Activated CD4-positive, CD25-positive, alpha-beta regulatory T cell treated with anti-CD3 and anti-CD28 coated beads, Interleukin-2, amount 50 U/mL, for 72 hours (primary cell): Measurements from ENCODE around the gene FBXL5.
"Not testable (repeated sequence)": the region's sequence is repeated elsewhere in the genome, so short reads cannot be mapped to it uniquely, and the experiment has no call there.

Source experiments
- DNase-seq: peaks from one replicate; pipeline ENCODE4 v3.0.0; 2021

FBXL5 gene

DNA sequence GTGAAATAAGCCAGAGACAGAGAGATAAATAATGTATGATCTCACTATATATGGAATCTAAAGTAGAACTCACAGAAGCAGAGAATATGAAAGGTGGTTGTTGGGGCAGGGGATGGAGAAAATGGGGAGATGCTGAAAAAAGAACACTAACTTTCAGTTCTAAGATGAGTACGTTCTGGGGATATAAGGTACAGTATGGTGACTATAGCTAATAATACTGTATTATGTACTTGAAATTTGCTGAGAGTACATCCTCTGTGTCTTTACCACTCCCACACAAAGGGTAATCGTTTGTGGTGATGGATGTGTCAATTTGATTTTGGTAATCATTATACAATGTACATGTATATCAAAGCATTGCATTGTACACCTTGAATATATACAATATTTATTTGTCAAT, 6.6 kb downstream of the FBXL5 start:
- no peak for DNase-seq

DNA sequence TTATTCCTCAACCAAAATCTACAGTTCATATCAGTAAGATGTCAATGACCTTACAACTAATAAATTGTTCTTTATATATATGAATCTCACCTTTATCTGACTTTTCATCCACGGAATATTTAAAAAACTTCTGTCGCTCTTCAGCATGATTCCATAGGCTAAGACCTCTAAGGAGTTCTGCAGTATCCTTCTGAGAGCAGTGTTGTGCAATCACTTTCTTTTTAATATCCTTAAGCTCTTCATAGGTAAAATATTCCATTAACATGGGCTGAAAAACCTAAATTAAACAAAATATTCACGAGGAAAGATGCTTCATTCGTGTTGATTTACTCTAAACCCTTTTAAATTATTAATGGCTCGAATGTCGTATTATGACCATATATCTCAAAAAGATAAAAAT, 16.7 kb downstream of the FBXL5 start:
- no peak for DNase-seq

DNA sequence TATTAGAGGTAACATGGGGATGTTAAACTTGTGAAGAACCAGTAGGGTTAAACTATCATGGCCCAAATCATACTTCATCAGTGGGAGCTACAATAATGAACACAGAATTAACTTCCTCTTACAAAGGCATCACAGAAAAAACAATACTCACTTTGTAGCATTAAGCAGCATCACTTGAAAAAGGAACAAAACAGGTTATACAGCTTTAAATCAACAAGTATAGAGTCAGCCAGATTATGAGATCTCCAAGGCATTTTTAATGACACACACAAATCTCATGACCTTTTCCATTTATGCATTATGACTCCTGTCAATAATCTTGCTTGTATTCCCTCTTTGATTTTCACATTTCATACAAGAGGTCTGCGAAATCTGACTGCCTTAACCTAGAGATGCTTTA, 18.3 kb downstream of the FBXL5 start:
- DNase-seq, result no peak

DNA sequence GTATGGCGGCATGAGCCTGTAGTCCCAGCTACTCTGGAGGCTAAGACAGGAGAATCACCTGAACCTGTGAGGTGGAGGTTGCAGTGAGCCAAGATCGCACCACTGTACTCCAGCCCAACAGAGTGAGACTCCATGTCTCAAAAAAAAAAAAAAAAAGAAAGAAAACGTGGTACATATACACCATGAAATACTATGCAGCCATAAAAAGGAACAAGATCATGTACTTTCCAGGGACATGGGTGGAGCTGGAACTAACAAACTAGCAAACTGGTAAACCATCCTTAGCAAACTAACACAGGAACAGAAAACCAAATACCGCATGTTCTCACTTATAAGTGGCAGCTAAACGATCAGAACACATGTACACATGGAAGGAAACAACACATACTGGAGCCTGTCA, 37.8 kb downstream of the FBXL5 start:
- not testable (repeated sequence) for DNase-seq

DNA sequence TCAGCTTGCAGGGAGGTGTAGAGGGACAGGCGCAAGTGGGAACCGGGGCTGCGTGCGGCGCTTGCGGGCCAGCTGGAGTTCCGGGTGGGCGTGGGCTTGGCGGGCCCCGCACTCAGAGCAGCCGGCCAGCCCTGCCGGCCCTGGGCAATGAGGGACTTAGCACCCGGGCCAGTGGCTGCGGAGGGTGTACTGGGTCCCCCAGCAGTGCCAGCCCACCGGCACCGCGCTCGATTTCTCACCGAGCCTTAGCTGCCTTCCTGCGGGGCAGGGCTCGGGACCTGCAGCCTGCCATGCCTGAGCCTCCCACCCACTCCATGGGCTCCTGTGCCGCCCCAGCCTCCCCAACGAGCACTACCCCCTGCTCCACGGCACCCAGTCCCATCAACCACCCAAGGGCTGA, 40.3 kb downstream of the FBXL5 start:
- DNase-seq, result not testable (repeated sequence)

DNA sequence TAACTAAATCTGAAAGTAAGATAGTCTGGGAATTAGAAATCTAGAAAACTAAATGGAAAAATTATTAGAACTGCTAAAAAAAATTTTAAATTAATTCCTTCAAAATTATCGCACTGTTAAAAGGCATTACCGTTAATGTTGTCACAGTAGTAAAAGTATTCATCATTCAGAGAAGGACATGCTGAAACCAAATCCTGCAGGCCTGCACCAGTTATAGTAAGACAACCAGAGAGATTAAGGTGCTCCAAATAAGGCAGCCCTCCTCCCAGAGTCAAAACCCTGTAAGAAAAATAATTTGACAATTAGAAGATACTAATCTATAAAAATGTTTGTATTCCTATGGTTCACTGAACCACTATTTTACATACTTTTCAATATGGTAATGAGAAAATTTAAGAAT, 43.0 kb downstream of the FBXL5 start:
- DNase-seq, result no peak

DNA sequence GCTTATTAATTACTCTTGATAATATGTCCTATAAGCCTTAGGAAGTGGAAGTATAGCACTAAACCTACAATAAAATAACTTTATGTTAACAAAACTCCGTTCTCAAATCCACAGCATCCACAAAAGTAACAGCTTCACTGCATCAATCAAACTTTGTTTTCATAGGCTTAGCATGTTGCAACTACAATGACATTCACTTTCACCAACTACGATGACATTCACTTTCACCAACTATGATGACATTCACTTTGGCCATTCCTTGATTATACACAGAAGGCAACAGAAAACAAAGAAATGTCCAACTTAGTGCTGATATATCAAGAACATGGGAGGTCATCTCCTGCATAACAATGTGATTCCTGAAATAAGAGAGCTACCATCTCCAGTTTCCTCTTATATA, 44.3 kb downstream of the FBXL5 start:
- no peak for DNase-seq

DNA sequence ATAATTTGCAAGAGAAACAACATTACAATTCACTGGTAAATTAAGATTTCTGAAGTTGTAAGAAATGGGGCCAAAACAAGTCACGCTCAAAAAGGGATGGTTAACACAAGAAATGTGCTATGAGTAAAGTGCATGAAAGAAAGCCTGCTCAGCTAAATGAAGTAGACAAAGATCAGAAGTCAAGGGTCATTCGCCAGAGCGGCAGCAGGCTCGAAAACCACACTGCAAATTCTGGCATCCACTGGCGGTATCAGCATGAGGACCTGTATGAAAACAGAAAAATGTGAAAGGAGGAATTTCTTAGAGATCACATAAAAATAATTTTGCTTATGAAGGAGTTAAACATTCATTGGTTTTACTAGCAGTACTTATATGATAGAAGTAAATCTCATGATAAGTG, 49.6 kb downstream of the FBXL5 start:
- DNase-seq, result no peak

DNA sequence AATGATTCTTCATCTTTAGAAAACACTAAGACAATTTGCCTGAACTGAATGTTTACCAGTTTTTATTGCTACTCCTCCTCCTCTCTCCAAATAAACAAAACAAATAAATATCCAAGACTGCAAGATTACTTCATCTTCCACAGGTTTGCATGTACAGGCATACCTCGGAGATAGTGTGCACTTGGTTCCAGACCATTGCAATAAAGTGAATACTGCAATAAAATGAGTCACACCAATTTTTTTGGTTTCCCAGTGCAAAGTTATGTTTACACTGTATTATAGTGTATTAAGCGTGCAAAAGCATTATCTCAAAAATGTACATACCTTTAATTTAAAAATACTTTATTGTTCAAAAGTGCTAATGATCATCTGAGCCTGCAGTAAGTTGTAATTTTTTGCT, 53.3 kb downstream of the FBXL5 start:
- no peak for DNase-seq

DNA sequence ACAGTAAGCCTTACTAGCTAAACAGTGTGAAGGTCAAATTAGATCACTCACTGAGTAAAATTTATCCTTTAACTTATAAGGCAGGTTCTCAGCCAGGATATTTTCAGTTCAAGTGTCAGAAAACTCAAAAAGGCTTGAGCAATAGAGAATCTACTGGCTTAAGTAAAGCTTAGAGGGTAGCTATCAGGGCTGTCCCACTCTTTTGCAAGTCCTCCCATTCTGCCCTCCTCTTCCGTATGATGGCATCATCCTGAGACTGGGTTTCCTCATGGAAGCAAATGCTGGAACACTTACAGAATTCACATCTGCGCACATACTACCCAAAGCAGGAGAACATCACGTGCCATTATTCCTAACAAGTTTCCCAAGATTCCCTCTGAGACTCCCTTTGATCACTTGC, 55.0 kb downstream of the FBXL5 start:
- DNase-seq, result no peak

DNA sequence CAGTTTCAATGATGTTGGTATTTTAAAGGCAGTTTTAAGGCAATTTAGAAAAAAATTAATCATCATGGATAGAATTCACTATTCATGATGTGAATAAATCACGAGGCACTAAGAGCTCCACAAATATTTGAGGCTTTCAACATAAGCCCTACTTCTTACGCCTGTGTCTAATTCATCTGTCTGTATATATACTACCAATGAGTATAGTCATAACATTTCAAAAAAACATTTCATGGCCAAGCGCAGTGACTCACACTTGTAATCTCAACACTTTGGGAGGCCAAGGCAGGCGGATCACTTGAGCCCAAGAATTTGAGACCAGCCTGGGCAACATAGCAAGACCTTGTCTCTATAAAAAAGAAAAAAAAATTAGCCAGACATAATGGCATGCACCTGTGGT, 56.5 kb downstream of the FBXL5 start:
- no peak for DNase-seq

DNA sequence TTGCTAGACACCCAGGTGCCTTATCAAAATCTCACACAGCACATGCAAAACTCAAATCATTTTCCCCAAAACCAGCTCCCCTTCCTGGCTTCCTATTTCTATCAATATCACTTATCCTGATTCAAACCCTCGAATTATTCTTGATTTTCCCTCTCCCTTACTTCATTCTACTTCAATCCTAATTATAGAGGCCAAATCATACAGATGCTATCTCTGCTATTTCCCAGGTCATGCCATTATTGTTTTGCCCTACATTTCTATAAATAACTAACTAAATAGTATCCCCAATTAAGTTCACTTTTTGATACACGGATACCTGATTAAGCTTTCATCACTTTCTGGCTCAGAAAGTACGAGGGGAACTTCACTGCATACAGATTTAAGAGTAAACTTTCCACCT, 62.4 kb downstream of the FBXL5 start:
- no peak for DNase-seq

DNA sequence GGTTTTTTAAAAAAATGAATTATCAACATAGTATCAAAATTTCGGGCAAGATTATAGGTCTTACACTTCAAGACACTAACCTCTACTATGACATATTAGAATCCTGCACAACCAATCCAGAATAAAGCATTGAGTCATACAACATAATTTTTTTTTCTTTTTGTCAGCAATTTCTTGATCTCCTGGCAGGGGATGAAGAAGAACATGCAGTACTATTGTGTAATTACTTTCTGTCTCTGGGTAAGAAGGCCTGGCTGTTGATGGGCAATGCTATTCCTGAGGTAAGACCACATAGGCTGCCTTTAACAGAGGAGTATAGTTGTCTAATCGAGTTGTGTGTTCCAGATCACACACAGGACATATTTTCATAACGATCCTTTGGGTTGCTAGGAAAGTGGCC, 67.5 kb downstream of the FBXL5 start:
- no peak for DNase-seq

DNA sequence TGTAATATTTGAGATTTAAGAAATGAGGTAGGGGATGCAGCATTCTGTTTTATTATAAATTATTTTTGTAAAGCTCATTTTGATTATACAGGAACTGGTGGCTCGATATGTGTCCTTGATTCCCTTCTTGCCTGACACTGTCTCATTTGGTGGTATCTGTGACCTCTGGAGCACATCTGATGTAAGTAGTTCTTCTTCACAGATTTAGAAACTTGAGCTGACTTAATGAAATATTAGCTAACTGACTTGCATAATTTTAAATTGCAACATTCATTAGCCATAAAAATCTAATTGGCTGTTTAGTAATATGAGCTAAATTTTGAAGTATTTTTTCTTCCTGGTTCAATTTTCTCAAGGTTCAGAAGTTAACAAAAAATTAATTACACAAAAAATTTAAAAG, 69.1 kb downstream of the FBXL5 start:
- no peak for DNase-seq

DNA sequence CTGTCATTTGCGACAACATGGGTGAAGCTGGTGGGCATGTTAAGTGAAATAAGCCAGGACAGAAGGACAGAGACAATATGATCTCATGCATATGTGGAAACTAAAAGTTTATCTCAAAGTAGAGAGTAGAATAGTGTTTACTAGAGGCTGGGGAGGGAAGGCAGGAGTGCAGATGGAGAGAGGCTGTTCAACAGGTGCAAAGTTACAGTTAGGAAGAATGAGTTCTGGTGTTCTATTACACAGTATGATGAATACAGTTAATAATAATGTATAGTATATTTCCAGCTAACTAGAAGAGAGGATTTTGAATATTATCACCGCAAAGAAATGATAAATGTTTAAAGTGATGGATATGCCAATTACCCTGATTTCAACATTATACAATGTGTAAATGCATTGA, 69.8 kb downstream of the FBXL5 start:
- no peak for DNase-seq

DNA sequence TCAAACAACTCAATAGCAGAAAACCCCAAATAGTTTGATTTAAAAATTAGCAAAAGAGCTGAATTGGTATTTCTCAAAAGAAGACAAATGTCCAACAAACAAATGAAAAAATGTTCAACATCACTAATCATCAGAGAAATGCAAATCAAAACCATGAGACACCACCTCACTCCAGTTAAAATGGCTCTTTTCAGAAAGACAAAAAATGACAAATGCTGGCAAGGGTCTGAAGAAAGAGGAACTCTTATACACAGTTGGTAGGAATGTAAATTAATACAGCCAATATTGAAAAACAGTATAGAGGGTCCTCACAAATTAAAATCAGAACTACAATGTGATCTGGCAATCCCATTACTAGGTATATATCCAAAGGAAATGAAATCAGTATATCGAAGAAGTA, 70.4 kb downstream of the FBXL5 start:
- DNase-seq, result no peak

DNA sequence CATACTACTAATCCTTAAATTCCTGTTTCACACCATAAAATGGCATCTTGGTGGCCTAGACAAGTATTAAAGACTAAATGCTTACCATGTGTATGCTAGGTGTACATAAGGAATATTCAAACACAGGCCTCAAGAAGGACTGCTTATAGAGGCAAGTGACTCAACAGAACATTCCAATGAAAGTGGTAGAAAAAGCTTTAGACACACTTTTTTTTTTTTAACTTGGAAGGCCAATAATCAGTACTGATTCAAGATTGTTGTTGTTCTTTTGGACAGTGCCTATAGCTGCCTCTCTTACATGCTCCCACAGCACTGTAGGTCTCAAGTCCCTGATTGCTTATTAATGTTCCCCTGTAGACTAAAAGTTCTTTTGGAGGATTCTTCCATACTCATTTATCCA, 77.6 kb downstream of the FBXL5 start:
- DNase-seq, result no peak

DNA sequence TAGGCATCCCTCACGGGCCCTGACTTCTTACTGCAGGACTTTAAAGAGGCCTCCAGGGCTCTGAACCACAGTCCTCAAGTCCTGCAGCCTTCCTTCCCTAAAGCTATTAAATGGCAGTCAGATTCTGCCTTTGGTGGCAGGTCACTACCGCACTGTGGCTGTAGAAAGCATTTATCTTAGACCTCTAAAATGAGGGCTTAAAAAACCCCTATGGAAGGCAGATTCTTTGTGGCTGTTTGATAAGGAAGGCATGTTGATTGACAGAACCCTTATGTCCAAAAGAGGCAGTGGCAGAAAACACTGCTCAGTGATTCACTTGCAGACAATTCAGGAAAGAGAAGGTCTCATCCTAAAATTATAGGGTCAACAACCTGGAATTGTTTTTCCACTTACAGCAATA, 79.2 kb downstream of the FBXL5 start:
- no peak for DNase-seq

DNA sequence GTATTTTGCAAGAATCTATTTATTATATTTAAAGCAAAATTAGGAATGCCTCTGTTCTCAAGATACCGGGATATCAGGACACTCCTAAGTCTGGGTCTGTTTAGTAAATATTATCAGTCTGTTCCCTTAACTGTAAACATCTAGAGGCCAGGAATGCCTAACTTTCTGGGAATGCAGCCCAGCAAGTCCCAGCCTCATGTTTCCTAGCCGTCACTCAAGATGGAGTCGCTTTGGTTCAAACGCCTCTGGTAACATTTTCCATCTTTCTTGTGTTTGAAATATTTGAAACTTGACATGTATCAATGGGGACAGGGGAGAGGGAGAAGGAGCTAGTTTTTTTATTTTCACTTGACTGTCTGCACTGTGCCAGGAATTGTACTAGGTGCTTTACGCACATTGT, 85.4 kb downstream of the FBXL5 start:
- DNase-seq, result no peak

DNA sequence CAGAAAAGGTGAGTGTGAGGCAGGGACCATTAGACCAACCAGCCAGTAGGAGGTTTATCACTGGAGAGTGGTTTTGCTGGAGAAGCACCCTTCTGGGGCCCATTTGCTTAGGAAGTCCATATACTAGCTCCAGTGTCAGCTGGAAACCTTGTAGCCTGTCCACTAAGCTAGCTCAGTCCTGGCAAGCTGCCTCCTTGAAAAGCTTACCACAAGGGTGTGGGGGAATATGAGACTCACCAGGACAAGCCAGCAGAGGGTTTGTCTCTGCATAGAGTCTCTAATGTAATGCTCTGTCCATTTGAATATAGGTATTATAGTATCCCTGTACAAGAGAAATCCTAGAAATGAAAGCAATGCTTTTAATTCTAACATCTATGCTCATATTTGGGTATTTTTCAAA, 86.3 kb downstream of the FBXL5 start:
- no peak for DNase-seq

DNA sequence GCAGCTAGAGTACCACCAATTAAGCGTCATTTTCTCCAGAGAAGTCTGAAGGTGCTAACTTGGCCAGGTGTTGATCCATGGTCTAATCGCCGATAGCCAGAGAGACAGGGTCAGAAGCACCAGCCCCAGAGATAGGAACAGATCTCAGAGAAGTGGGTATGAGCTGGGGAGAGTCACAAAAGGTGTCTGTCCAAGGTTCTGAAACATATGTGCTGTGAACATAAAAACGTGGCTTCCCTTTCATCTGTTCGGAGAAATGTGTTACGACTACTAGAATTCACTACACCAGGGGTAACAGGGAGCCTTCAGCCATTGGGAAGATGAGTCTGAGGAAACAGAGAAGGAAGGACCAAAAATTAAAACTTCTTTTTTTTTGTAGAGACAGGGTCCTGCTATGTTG, 91.3 kb downstream of the FBXL5 start:
- DNase-seq, result no peak

DNA sequence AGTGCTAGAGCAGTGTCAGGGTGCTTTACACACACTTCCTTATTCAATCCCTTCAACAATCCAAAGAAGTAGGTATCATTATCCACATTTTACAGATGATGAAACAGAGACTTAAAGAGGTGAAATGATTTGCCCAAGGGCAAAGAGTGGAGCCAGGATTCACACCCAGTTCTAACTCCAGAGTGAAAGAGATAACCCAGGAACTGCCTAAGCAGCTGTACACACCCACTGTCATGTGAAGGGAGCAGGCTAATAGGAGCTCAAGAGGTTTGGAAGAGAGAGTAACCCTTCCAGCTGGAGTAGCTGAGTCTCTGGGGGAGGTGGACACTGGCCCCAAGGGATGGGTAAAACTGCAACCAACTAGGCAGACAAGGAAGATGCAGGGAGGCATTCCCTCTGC, 92.5 kb downstream of the FBXL5 start:
- no peak for DNase-seq

DNA sequence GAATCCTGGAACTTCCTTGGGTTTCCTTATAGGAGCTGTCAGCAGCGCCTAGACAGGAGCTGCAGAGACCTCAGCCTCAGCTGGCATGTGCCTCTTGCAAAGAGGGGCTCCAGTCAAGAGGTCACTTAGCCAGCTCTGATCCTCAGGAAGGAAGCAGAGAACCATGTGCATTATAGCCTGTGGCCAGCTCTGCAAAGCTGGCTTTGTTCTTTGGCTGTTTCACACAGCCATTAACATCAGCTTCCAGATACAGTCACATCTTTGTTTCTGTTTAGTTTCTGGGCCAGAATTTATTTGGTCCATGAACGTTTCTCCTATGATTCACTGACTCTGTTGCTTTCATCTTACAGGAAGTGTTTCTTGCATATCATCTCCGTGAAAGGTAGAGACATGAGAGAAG, 93.0 kb downstream of the FBXL5 start:
- no peak for DNase-seq

DNA sequence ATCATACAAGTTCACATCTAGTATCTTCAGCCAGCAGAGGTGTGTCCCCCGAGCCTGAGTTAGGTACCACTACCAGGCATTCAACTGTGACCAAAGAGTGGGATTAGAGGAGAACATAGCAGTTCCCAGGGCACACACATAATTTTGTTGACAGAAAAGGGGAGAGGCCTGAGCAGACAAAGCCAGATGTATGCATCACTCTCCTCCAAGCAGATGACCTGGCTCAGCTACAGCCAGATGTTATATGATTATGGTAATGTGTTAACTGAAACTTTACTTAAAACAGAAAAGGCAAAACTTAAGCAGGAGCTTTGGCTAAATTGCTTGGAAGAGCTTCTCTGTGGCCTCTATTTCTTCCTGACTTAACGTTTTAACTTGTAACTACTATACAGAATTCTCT, 96.6 kb downstream of the FBXL5 start:
- no peak for DNase-seq

DNA sequence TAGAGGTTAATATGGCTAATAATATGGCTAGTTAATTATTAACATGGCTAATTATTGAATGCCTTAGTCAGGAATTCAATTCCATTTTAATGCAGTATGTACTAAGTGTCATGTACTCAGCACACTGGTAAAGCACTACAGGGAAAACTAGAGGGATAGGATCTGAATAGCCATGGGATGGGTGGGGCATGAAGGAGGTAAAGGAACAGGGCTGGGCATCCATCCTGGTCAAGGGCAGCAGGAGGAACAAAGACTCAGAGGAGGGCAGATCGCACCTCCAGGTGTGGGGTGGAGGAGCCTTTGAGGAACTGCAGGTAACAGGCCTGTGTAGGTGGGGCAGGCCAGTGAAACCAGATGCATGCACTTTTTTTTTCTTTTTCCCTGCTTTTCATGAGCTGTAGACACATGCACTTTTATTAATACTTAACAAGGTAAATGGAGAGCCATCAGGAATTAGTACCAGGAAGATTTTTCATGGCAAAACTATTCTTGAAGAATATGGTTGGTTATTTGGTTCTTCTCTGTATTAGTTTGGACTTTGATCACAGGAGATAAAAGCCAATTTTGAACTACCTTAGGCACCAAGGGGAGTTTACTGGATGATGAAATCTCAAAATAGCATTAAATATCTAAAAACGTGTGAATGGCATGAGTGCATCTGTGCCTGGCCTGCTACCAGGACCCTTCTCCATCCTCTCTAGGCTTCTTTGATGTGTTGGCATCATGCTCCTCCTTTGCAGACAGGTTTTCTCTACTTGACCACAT, 97.2 kb downstream of the FBXL5 start:
- DNase-seq, result no peak
